ENCODE results near the gene RGMA. TPM values are rescaled to one million over a fixed set of nuclear protein-coding genes. Genes with fewer than 3 reads are reported as not detected.
A peak's percentile ranks its signal among the peaks of the same experiment; 100 is the strongest.

RGMA gene
- polyA plus RNA-seq, 6 donors from 2014 or later, result not detected

GRCh38 chr15:93059442-93059841 lies 29.6 kb downstream of the RGMA start:
- Mint-ChIP-seq H3K27ac (no peak overlapping the region), H3K9me3 (no peaks in the 10 kb centered on the region), H3K4me3 (no peak overlapping the region), H3K36me3 (no peaks in the 10 kb centered on the region), H3K27me3 (peaks cover 0 to 29% (median 9%) of the 10 kb centered on the region in 3 donors), H3K4me1 (peaks cover 0 to 6% (median 5%) of the 10 kb centered on the region in 3 donors)
- ATAC-seq (ENCODE audit: low read depth in 2 of 2) (no peak), DNase-seq (no peak)

- DNase-seq (no peak), ATAC-seq (ENCODE audit: low read depth in 2 of 2) (no peak)
- no peaks in the 10 kb centered on the region for H3K9me3 Mint-ChIP-seq
- H3K4me1 Mint-ChIP-seq, result peaks cover 0 to 6% (median 5%) of the 10 kb centered on the region in 3 donors
- H3K4me3 Mint-ChIP-seq, result no peak overlapping the region
- no peaks in the 10 kb centered on the region for H3K36me3 Mint-ChIP-seq
- H3K27me3 Mint-ChIP-seq, result peaks cover 0 to 29% (median 9%) of the 10 kb centered on the region in 3 donors
- H3K27ac Mint-ChIP-seq, result no peak overlapping the region
Observed at GRCh38 chr15:93058904-93059427, 30.0 kb downstream of the RGMA start.

GRCh38 chr15:93058128-93058527 lies 30.9 kb downstream of the RGMA start:
- Mint-ChIP-seq H3K36me3 (no peaks in the 10 kb centered on the region), H3K4me3 (no peak overlapping the region), H3K27ac (no peak overlapping the region), H3K4me1 (peaks cover 0 to 6% (median 5%) of the 10 kb centered on the region in 3 donors), H3K9me3 (no peaks in the 10 kb centered on the region), H3K27me3 (peaks cover 0 to 35% (median 9%) of the 10 kb centered on the region in 3 donors)
- no peak for ATAC-seq (ENCODE audit: low read depth in 2 of 2)
- DNase-seq, result no peak

- Mint-ChIP-seq H3K36me3 (no peaks in the 10 kb centered on the region), H3K27me3 (peaks cover 0 to 38% (median 9%) of the 10 kb centered on the region in 3 donors), H3K4me1 (peaks cover 0 to 5% (median 4%) of the 10 kb centered on the region in 3 donors), H3K9me3 (no peaks in the 10 kb centered on the region), H3K27ac (peak overlapping the region in 1 of 6 donors; percentile 64), H3K4me3 (no peak overlapping the region)
- DNase-seq, result no peak
- no peak for ATAC-seq (ENCODE audit: low read depth in 2 of 2)
Observed at GRCh38 chr15:93057618-93058017, 31.4 kb downstream of the RGMA start.

- Mint-ChIP-seq H3K36me3 (no peaks in the 10 kb centered on the region), H3K9me3 (no peaks in the 10 kb centered on the region)
- DNase-seq, result no peak
Observed at GRCh38 chr15:93056836-93057235, 32.2 kb downstream of the RGMA start.

GRCh38 chr15:93055211-93055610 lies 33.8 kb downstream of the RGMA start:
- no peak for ATAC-seq (ENCODE audit: low read depth in 2 of 2)
- no peak for DNase-seq
- H3K27ac Mint-ChIP-seq, result no peak overlapping the region
- H3K4me3 Mint-ChIP-seq, result no peak overlapping the region
- H3K9me3 Mint-ChIP-seq, result no peaks in the 10 kb centered on the region
- H3K27me3 Mint-ChIP-seq, result peaks cover 7 to 43% (median 9%) of the 10 kb centered on the region in 3 donors
- no peaks in the 10 kb centered on the region for H3K4me1 Mint-ChIP-seq
- H3K36me3 Mint-ChIP-seq, result no peaks in the 10 kb centered on the region

More at GRCh38 chr15:93056836-93057235, 32.2 kb downstream of the RGMA start:
- no peak overlapping the region for H3K4me3 Mint-ChIP-seq
- ATAC-seq (ENCODE audit: low read depth in 2 of 2), result no peak
- H3K27ac Mint-ChIP-seq, result peak overlapping the region in 1 of 6 donors; percentile 42
- peaks cover 0 to 4% (median 4%) of the 10 kb centered on the region in 3 donors for H3K4me1 Mint-ChIP-seq
- peaks cover 0 to 43% (median 9%) of the 10 kb centered on the region in 3 donors for H3K27me3 Mint-ChIP-seq

GRCh38 chr15:93052090-93052879 lies 36.7 kb downstream of the RGMA start:
- peaks cover 7 to 26% (median 13%) of the 10 kb centered on the region in 3 donors for H3K4me1 Mint-ChIP-seq
- no peaks in the 10 kb centered on the region for H3K9me3 Mint-ChIP-seq
- ATAC-seq (ENCODE audit: low read depth in 2 of 2), result no peak
- no peak overlapping the region for H3K4me3 Mint-ChIP-seq
- DNase-seq, result no peak
- no peaks in the 10 kb centered on the region for H3K36me3 Mint-ChIP-seq
- H3K27me3 Mint-ChIP-seq, result peaks cover 23 to 60% (median 35%) of the 10 kb centered on the region in 3 donors
- no peak overlapping the region for H3K27ac Mint-ChIP-seq

GRCh38 chr15:93051236-93052089 lies 37.5 kb downstream of the RGMA start:
- no peak for DNase-seq
- Mint-ChIP-seq H3K4me1 (peaks cover 8 to 26% (median 13%) of the 10 kb centered on the region in 3 donors), H3K27ac (peak overlapping the region in 1 of 6 donors; percentile 9), H3K4me3 (no peak overlapping the region), H3K36me3 (peaks cover 0 to 4% of the 10 kb centered on the region in 2 donors), H3K27me3 (peaks cover 24 to 57% (median 40%) of the 10 kb centered on the region in 3 donors), H3K9me3 (peaks cover 0 to 4% (median 1%) of the 10 kb centered on the region in 7 donors)
- ATAC-seq (ENCODE audit: low read depth in 2 of 2), result no peak

- H3K27ac Mint-ChIP-seq, result peak overlapping the region in 1 of 6 donors; percentile 58
- peaks cover 0 to 12% of the 10 kb centered on the region in 2 donors for H3K36me3 Mint-ChIP-seq
Observed at GRCh38 chr15:93050648-93051047, 38.4 kb downstream of the RGMA start.

GRCh38 chr15:93049914-93050578 lies 39.0 kb downstream of the RGMA start:
- Mint-ChIP-seq H3K27me3 (peaks cover 31 to 58% (median 50%) of the 10 kb centered on the region in 3 donors), H3K4me1 (peaks cover 10 to 26% (median 13%) of the 10 kb centered on the region in 3 donors), H3K27ac (no peak overlapping the region), H3K4me3 (no peak overlapping the region), H3K9me3 (peaks cover 0 to 9% (median 8%) of the 10 kb centered on the region in 7 donors), H3K36me3 (peaks cover 0 to 14% of the 10 kb centered on the region in 2 donors)
- DNase-seq, result no peak
- no peak for ATAC-seq (ENCODE audit: low read depth in 2 of 2)

More at GRCh38 chr15:93050648-93051047, 38.4 kb downstream of the RGMA start:
- H3K27me3 Mint-ChIP-seq, result peaks cover 31 to 58% (median 48%) of the 10 kb centered on the region in 3 donors
- DNase-seq (no peak), ATAC-seq (ENCODE audit: low read depth in 2 of 2) (no peak)
- no peak overlapping the region for H3K4me3 Mint-ChIP-seq
- H3K9me3 Mint-ChIP-seq, result peaks cover 0 to 9% (median 8%) of the 10 kb centered on the region in 7 donors
- H3K4me1 Mint-ChIP-seq, result peaks cover 10 to 26% (median 13%) of the 10 kb centered on the region in 3 donors

- no peak for ATAC-seq (ENCODE audit: low read depth in 2 of 2)
- peak overlapping the region in 1 of 8 donors; percentile 12 for H3K4me3 Mint-ChIP-seq
- H3K27me3 Mint-ChIP-seq, result peaks cover 28 to 58% (median 50%) of the 10 kb centered on the region in 3 donors
- peaks cover 0 to 9% (median 8%) of the 10 kb centered on the region in 7 donors for H3K9me3 Mint-ChIP-seq
- DNase-seq, result no peak
- peaks cover 0 to 14% of the 10 kb centered on the region in 2 donors for H3K36me3 Mint-ChIP-seq
- peaks cover 10 to 26% (median 13%) of the 10 kb centered on the region in 3 donors for H3K4me1 Mint-ChIP-seq
- H3K27ac Mint-ChIP-seq, result peak overlapping the region in 1 of 6 donors; percentile 78
Observed at GRCh38 chr15:93049233-93049632, 39.8 kb downstream of the RGMA start.

- DNase-seq (no peak), ATAC-seq (ENCODE audit: low read depth in 2 of 2) (no peak)
- no peak overlapping the region for H3K27ac Mint-ChIP-seq
- peaks cover 10 to 26% (median 13%) of the 10 kb centered on the region in 3 donors for H3K4me1 Mint-ChIP-seq
- peaks cover 0 to 14% of the 10 kb centered on the region in 2 donors for H3K36me3 Mint-ChIP-seq
- H3K9me3 Mint-ChIP-seq, result peaks cover 0 to 9% (median 8%) of the 10 kb centered on the region in 7 donors
- no peak overlapping the region for H3K4me3 Mint-ChIP-seq
- H3K27me3 Mint-ChIP-seq, result peaks cover 28 to 58% (median 50%) of the 10 kb centered on the region in 3 donors
Observed at GRCh38 chr15:93048759-93049161, 40.3 kb downstream of the RGMA start.
